ENCODE results near the gene LCN15. TPM values are rescaled to one million over a fixed set of nuclear protein-coding genes. Genes with fewer than 3 reads are reported as not detected.

The LCN15 gene
- total RNA-seq, 1 experiment from 2014 or later = not detected

DNA sequence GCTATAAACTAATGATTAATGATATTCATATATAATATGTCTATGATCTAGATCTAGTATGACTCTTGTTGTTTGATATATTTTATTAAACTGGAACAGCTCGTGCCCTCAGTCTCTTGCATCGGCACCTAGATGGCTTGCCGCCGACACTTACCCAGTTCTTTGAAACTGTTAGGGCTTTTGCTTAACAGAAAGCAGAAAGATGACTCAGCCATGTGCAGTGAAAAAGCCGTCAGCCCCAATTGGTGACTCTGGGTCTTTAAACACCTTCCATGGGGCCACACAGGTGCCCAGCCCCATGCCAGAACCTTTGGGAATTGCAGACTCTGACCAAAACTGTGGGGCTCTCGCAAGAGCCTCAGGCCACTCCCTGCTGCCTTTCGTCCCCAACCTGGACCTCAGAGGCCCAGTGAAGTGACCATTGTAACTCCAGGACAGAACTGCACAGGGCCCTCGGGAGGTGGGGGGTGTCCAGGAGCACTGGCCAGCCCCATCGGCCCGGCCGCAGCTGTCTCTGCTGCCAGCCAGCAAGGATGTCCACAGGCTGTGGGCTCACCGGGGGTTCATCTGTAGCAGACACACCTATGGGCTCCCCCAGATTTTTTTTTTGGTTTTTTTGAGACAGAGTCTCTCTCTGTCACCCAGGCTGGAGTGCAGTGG is 29.4 kb downstream of the LCN15 start:
- no peak overlapping the region for H3K9ac ChIP-seq (ENCODE audit: extremely low read depth, insufficient read length, low read length)
- peaks cover 13% of the 10 kb centered on the region for H3K27me3 Mint-ChIP-seq (ENCODE audit: low read depth)
- H3T11ph ChIP-seq (ENCODE audit: low read length) = no peak overlapping the region
- no peak overlapping the region for H4K5ac ChIP-seq (ENCODE audit: insufficient read length, low read depth, low read length)
- no peaks in the 10 kb centered on the region for H3K79me1 ChIP-seq (ENCODE audit: insufficient read depth, low read depth, low read length, poor library complexity, severe bottlenecking)
- no peaks in the 10 kb centered on the region for H4K20me1 ChIP-seq (ENCODE audit: control insufficient read depth, insufficient read depth, insufficient read length)
- no peak overlapping the region for H2BK20ac ChIP-seq (ENCODE audit: low read depth, low read length, poor library complexity, severe bottlenecking)
- H2BK12ac ChIP-seq (ENCODE audit: insufficient read length, low read depth, low read length) = no peak overlapping the region
- H4K91ac ChIP-seq (ENCODE audit: insufficient read length, low read depth, low read length) = no peak overlapping the region
- no peaks in the 10 kb centered on the region for H3K9me3 ChIP-seq (ENCODE audit: control insufficient read depth, low read depth, low read length)
- H3K4me1 ChIP-seq (ENCODE audit: insufficient read depth, low read length) = no peaks in the 10 kb centered on the region
- no peaks in the 10 kb centered on the region for H3K23me2 ChIP-seq (ENCODE audit: insufficient read length, low read depth, low read length, poor library complexity, severe bottlenecking)
- no peak overlapping the region for H3K27ac ChIP-seq (ENCODE audit: insufficient read length, low read depth, low read length)
- no peaks in the 10 kb centered on the region; the same call in 1 of the 2 replicates for H3K79me2 ChIP-seq (ENCODE audit: insufficient read depth, low read length)
- H3K4ac ChIP-seq (ENCODE audit: low read depth, low read length) = no peak overlapping the region
- H4K8ac ChIP-seq (replicated peaks; ENCODE audit: insufficient read length, low read depth, low read length) = no peak overlapping the region
- no peak overlapping the region for H2BK15ac ChIP-seq (ENCODE audit: low read depth, low read length)
- H3K14ac ChIP-seq (ENCODE audit: insufficient read depth, low read length) = no peak overlapping the region
- no CpG with 5 or more reads among the region's 12 CpGs for WGBS (ENCODE audit: extremely low coverage, insufficient read length, low lambda C conversion rate)
- H3K18ac ChIP-seq (ENCODE audit: insufficient read length, low read depth, low read length) = no peak overlapping the region
- DNase-seq = no peak
- peaks cover 0 to 7% of the 10 kb centered on the region in 2 experiments; a peak in 3 of 4 replicates for H3K4me1 Mint-ChIP-seq
- H3K27me3 ChIP-seq (ENCODE audit: insufficient read depth, low read length) = no peaks in the 10 kb centered on the region
- no peak overlapping the region for H3K4me2 ChIP-seq (ENCODE audit: insufficient read depth, insufficient read length, low read length)
- no peak overlapping the region for H3K4me3 Mint-ChIP-seq
- no peak overlapping the region for H2BK5ac ChIP-seq (ENCODE audit: insufficient read length, low read length)
- no peak overlapping the region for H2AK5ac ChIP-seq (ENCODE audit: insufficient read length, low read length)
- no peak overlapping the region for H3K23ac ChIP-seq (ENCODE audit: insufficient read length, low read depth, low read length)
- TF ChIP-seq, protein P1, sequence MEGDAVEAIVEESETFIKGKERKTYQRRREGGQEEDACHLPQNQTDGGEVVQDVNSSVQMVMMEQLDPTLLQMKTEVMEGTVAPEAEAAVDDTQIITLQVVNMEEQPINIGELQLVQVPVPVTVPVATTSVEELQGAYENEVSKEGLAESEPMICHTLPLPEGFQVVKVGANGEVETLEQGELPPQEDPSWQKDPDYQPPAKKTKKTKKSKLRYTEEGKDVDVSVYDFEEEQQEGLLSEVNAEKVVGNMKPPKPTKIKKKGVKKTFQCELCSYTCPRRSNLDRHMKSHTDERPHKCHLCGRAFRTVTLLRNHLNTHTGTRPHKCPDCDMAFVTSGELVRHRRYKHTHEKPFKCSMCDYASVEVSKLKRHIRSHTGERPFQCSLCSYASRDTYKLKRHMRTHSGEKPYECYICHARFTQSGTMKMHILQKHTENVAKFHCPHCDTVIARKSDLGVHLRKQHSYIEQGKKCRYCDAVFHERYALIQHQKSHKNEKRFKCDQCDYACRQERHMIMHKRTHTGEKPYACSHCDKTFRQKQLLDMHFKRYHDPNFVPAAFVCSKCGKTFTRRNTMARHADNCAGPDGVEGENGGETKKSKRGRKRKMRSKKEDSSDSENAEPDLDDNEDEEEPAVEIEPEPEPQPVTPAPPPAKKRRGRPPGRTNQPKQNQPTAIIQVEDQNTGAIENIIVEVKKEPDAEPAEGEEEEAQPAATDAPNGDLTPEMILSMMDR (conservative IDR thresholded peaks at IDR 0.05) = no peak
- H3K27ac Mint-ChIP-seq = no peak overlapping the region
- no peaks in the 10 kb centered on the region; a peak in 1 of 7 replicates for H3K36me3 Mint-ChIP-seq (ENCODE audit: insufficient read depth in 1 of 3, low read depth in 3 of 3)
- H2BK120ac ChIP-seq (ENCODE audit: low read depth, low read length, poor library complexity, severe bottlenecking) = no peak overlapping the region
- no peaks in the 10 kb centered on the region for H3K9me3 Mint-ChIP-seq
- H3K56ac ChIP-seq (ENCODE audit: insufficient read length, low read depth, low read length) = no peak overlapping the region
- H2AFZ ChIP-seq (ENCODE audit: low read length) = no peak overlapping the region
